Measurements from ENCODE around the gene NCS1.

The NCS1 gene

GRCh38 chr9:130183133-130183762 lies 11.0 kb downstream of the NCS1 start:
- Histone ChIP-seq H3K4me3 (peak overlapping the region; percentile 42), H3K9me3 (ENCODE audit: low read depth, low read length) (no peaks in the 10 kb centered on the region), H3K9ac (ENCODE audit: insufficient read length) (peak overlapping the region; percentile 31), H3K36me3 (ENCODE audit: insufficient read depth, low read length) (no peaks in the 10 kb centered on the region; the same call in 1 of the 2 replicates), H3K27ac (peak overlapping the region; percentile 82)
- peak; percentile 5 for DNase-seq (ENCODE audit: low read depth, low spot score)
- TF ChIP-seq EZH2 (IDR thresholded peaks at IDR 0.05): no peak
- TF ChIP-seq POLR2AphosphoS5 (IDR thresholded peaks at IDR 0.05; ENCODE audit: borderline replicate concordance, low read depth, low read length): no peak
- TF ChIP-seq FOXP2 (optimal IDR thresholded peaks at IDR 0.05; ENCODE audit: control extremely low read depth, extremely low read length, insufficient read depth): no peak

GRCh38 chr9:130185017-130185416 lies 12.8 kb downstream of the NCS1 start:
- Histone ChIP-seq H3K36me3 (ENCODE audit: insufficient read depth, low read length) (no peaks in the 10 kb centered on the region; the same call in 1 of the 2 replicates), H3K9ac (ENCODE audit: insufficient read length) (no peak overlapping the region), H3K4me3 (no peak overlapping the region), H3K9me3 (ENCODE audit: low read depth, low read length) (no peaks in the 10 kb centered on the region), H3K27ac (peak overlapping the region; percentile 42; the same call in 1 of the 2 replicates)
- TF ChIP-seq FOXP2 (optimal IDR thresholded peaks at IDR 0.05; ENCODE audit: control extremely low read depth, extremely low read length, insufficient read depth): no peak
- TF ChIP-seq POLR2AphosphoS5 (IDR thresholded peaks at IDR 0.05; ENCODE audit: borderline replicate concordance, low read depth, low read length): no peak
- no peak for TF ChIP-seq EZH2 (IDR thresholded peaks at IDR 0.05)
- no peak for DNase-seq (ENCODE audit: low read depth, low spot score)

GRCh38 chr9:130185490-130186031 lies 13.4 kb downstream of the NCS1 start:
- Histone ChIP-seq H3K36me3 (ENCODE audit: insufficient read depth, low read length) (no peaks in the 10 kb centered on the region; the same call in 1 of the 2 replicates), H3K9ac (ENCODE audit: insufficient read length) (no peak overlapping the region), H3K4me3 (no peak overlapping the region), H3K27ac (peak overlapping the region; percentile 42; the same call in 1 of the 2 replicates), H3K9me3 (ENCODE audit: low read depth, low read length) (no peaks in the 10 kb centered on the region)
- no peak for DNase-seq (ENCODE audit: low read depth, low spot score)
- no peak for TF ChIP-seq EZH2 (IDR thresholded peaks at IDR 0.05)
- TF ChIP-seq POLR2AphosphoS5 (IDR thresholded peaks at IDR 0.05; ENCODE audit: borderline replicate concordance, low read depth, low read length): no peak
- TF ChIP-seq FOXP2 (optimal IDR thresholded peaks at IDR 0.05; ENCODE audit: control extremely low read depth, extremely low read length, insufficient read depth): no peak

GRCh38 chr9:130186051-130186450 lies 13.8 kb downstream of the NCS1 start:
- H3K9me3 ChIP-seq (ENCODE audit: low read depth, low read length): no peaks in the 10 kb centered on the region
- H3K4me3 ChIP-seq: no peak overlapping the region
- no peak overlapping the region for H3K9ac ChIP-seq (ENCODE audit: insufficient read length)
- TF ChIP-seq POLR2AphosphoS5 (IDR thresholded peaks at IDR 0.05; ENCODE audit: borderline replicate concordance, low read depth, low read length) (no peak), EZH2 (IDR thresholded peaks at IDR 0.05) (no peak), FOXP2 (optimal IDR thresholded peaks at IDR 0.05; ENCODE audit: control extremely low read depth, extremely low read length, insufficient read depth) (no peak)
- no peaks in the 10 kb centered on the region; the same call in 1 of the 2 replicates for H3K36me3 ChIP-seq (ENCODE audit: insufficient read depth, low read length)
- H3K27ac ChIP-seq: no peak overlapping the region
- no peak for DNase-seq (ENCODE audit: low read depth, low spot score)

- no peak for DNase-seq (ENCODE audit: low read depth, low spot score)
- TF ChIP-seq FOXP2 (optimal IDR thresholded peaks at IDR 0.05; ENCODE audit: control extremely low read depth, extremely low read length, insufficient read depth) (no peak), EZH2 (IDR thresholded peaks at IDR 0.05) (no peak), POLR2AphosphoS5 (IDR thresholded peaks at IDR 0.05; ENCODE audit: borderline replicate concordance, low read depth, low read length) (no peak)
- Histone ChIP-seq H3K27ac (no peak overlapping the region), H3K4me3 (no peak overlapping the region), H3K9ac (ENCODE audit: insufficient read length) (no peak overlapping the region), H3K9me3 (ENCODE audit: low read depth, low read length) (no peaks in the 10 kb centered on the region), H3K36me3 (ENCODE audit: insufficient read depth, low read length) (no peaks in the 10 kb centered on the region)
These were observed 14.8 kb downstream of the NCS1 start for GRCh38 chr9:130186839-130187522.

- no peaks in the 10 kb centered on the region for H3K9me3 ChIP-seq (ENCODE audit: low read depth, low read length)
- no peaks in the 10 kb centered on the region for H3K36me3 ChIP-seq (ENCODE audit: insufficient read depth, low read length)
- H3K27ac ChIP-seq: no peak overlapping the region
- no peak for TF ChIP-seq EZH2 (IDR thresholded peaks at IDR 0.05)
- TF ChIP-seq POLR2AphosphoS5 (IDR thresholded peaks at IDR 0.05; ENCODE audit: borderline replicate concordance, low read depth, low read length): no peak
- TF ChIP-seq FOXP2 (optimal IDR thresholded peaks at IDR 0.05; ENCODE audit: control extremely low read depth, extremely low read length, insufficient read depth): no peak
- DNase-seq (ENCODE audit: low read depth, low spot score): no peak
- no peak overlapping the region for H3K9ac ChIP-seq (ENCODE audit: insufficient read length)
- H3K4me3 ChIP-seq: no peak overlapping the region
These were observed 15.3 kb downstream of the NCS1 start for GRCh38 chr9:130187523-130187846.

- TF ChIP-seq FOXP2 (optimal IDR thresholded peaks at IDR 0.05; ENCODE audit: control extremely low read depth, extremely low read length, insufficient read depth) (no peak), EZH2 (IDR thresholded peaks at IDR 0.05) (no peak), POLR2AphosphoS5 (IDR thresholded peaks at IDR 0.05; ENCODE audit: borderline replicate concordance, low read depth, low read length) (no peak)
- no peaks in the 10 kb centered on the region for H3K9me3 ChIP-seq (ENCODE audit: low read depth, low read length)
- H3K36me3 ChIP-seq (ENCODE audit: insufficient read depth, low read length): no peaks in the 10 kb centered on the region
- no peak overlapping the region for H3K4me3 ChIP-seq
- H3K9ac ChIP-seq (ENCODE audit: insufficient read length): no peak overlapping the region
- no peak overlapping the region for H3K27ac ChIP-seq
- no peak for DNase-seq (ENCODE audit: low read depth, low spot score)
These were observed 16.8 kb downstream of the NCS1 start for GRCh38 chr9:130188860-130189481.

GRCh38 chr9:130189840-130190239 lies 17.6 kb downstream of the NCS1 start:
- H3K27ac ChIP-seq: 0 out of 2 replicates have a peak overlapping the region, but pooled peaks have one; percentile 21
- no peak overlapping the region for H3K4me3 ChIP-seq
- H3K9ac ChIP-seq (ENCODE audit: insufficient read length): no peak overlapping the region
- no peaks in the 10 kb centered on the region for H3K9me3 ChIP-seq (ENCODE audit: low read depth, low read length)
- DNase-seq (ENCODE audit: low read depth, low spot score): no peak
- no peaks in the 10 kb centered on the region for H3K36me3 ChIP-seq (ENCODE audit: insufficient read depth, low read length)
- TF ChIP-seq POLR2AphosphoS5 (IDR thresholded peaks at IDR 0.05; ENCODE audit: borderline replicate concordance, low read depth, low read length): no peak
- TF ChIP-seq EZH2 (IDR thresholded peaks at IDR 0.05): no peak
- TF ChIP-seq FOXP2 (optimal IDR thresholded peaks at IDR 0.05; ENCODE audit: control extremely low read depth, extremely low read length, insufficient read depth): no peak
